Activated T-helper 17 cell treated with anti-CD3 and anti-CD28 coated beads, Interleukin-2, amount 50 U/mL, for 72 hours (primary cell): ENCODE results near the gene PLXNA3. TPM values are rescaled to one million over a fixed set of nuclear protein-coding genes. Genes with fewer than 3 reads are reported as not detected.
A peak's percentile ranks its signal among the peaks of the same experiment; 100 is the strongest.

Experiments
- ATAC-seq: fragments of 150-1000 bp; cut with Tn5 transposase; replicated peaks from 2 replicates; pipeline ENCODE4 v1.10.0; 2021; ENCODE audit warnings: mild to moderate bottlenecking, moderate library complexity
- H3K27ac Mint-ChIP-seq: one replicate; pipeline ENCODE4 v1.8.0; 2022; ENCODE audit warnings: mixed read lengths
- H3K27me3 Mint-ChIP-seq: one replicate; pipeline ENCODE4 v1.8.0; 2022; ENCODE audit warnings: mixed read lengths
- H3K36me3 Mint-ChIP-seq: one replicate; pipeline ENCODE4 v1.8.0; 2022; ENCODE audit warnings: low read depth, mild to moderate bottlenecking, mixed read lengths
- H3K4me1 Mint-ChIP-seq: one replicate; pipeline ENCODE4 v1.8.0; 2022; ENCODE audit warnings: mixed read lengths
- H3K4me3 Mint-ChIP-seq: one replicate; pipeline ENCODE4 v1.8.0; 2022; ENCODE audit warnings: mild to moderate bottlenecking, mixed read lengths
- H3K9me3 Mint-ChIP-seq: one replicate; pipeline ENCODE4 v1.8.0; 2022; ENCODE audit warnings: mixed read lengths
- total RNA-seq, 2 donors: library from RNA; stranded (reverse); gene quantifications; one replicate each; pipeline ENCODE4 v1.2.3, GENCODE V29; 2022

PLXNA3 gene
- total RNA-seq, 2 donors from 2014 or later = 63.2 to 67.8 TPM

- peaks cover 2% of the 10 kb centered on the region for H3K36me3 Mint-ChIP-seq
- H3K27ac Mint-ChIP-seq = peak overlapping the region; percentile 74
- ATAC-seq = no peak
- H3K27me3 Mint-ChIP-seq = no peaks in the 10 kb centered on the region
- peaks cover 9% of the 10 kb centered on the region for H3K4me1 Mint-ChIP-seq
- H3K4me3 Mint-ChIP-seq = no peak overlapping the region
- H3K9me3 Mint-ChIP-seq = no peaks in the 10 kb centered on the region
These were observed 67.8 kb downstream of the PLXNA3 start for GRCh38 chrX:154525606-154526490.

GRCh38 chrX:154526901-154527675, 69.0 kb downstream of the PLXNA3 start:
- peaks cover 9% of the 10 kb centered on the region for H3K4me1 Mint-ChIP-seq
- peaks cover 6% of the 10 kb centered on the region for H3K36me3 Mint-ChIP-seq
- peak; percentile 98 for ATAC-seq
- H3K27me3 Mint-ChIP-seq = no peaks in the 10 kb centered on the region
- no peaks in the 10 kb centered on the region for H3K9me3 Mint-ChIP-seq
- peak overlapping the region; percentile 58 for H3K27ac Mint-ChIP-seq
- H3K4me3 Mint-ChIP-seq = peak overlapping the region; percentile 26

Other genes with a start within 250 kb of the PLXNA3 start
- gene OPN1MW2, start 238.5 kb upstream of the PLXNA3 start, total RNA-seq = not detected
- gene OPN1MW3, start 200.7 kb upstream of the PLXNA3 start, total RNA-seq = not detected
- not detected for gene TEX28, start 163.2 kb upstream of the PLXNA3 start, total RNA-seq
- gene TKTL1, start 162.5 kb upstream of the PLXNA3 start, total RNA-seq = 1 to 10 TPM in 1 of 2 donors, under 1 TPM in 1; 0.54 to 2.1 TPM
- 1,000 to 10,000 TPM; 1,274 to 1,383 TPM for gene FLNA, start 83.6 kb upstream of the PLXNA3 start, total RNA-seq
- gene EMD, start 79.0 kb upstream of the PLXNA3 start, total RNA-seq = 10 to 100 TPM; 86.5 to 87.5 TPM
- gene RPL10, start 59.9 kb upstream of the PLXNA3 start, total RNA-seq = 1,000 to 10,000 TPM; 1,604 to 1,651 TPM
- gene DNASE1L1, start 49.0 kb upstream of the PLXNA3 start, total RNA-seq = 10 to 100 TPM; 13.9 to 16.7 TPM
- gene TAFAZZIN, start 46.7 kb upstream of the PLXNA3 start, total RNA-seq = 10 to 100 TPM; 39.3 to 40.8 TPM
- 10 to 100 TPM; 39.9 to 42.1 TPM for gene ATP6AP1, start 29.6 kb upstream of the PLXNA3 start, total RNA-seq
- gene GDI1, start 21.1 kb upstream of the PLXNA3 start, total RNA-seq = 100 to 1,000 TPM; 120 to 165 TPM
- 10 to 100 TPM; 49.3 to 71.4 TPM for gene FAM50A, start 14.1 kb upstream of the PLXNA3 start, total RNA-seq
- gene LAGE3, start 21.0 kb downstream of the PLXNA3 start, total RNA-seq = 10 to 100 TPM; 37.4 to 47.9 TPM
- 10 to 100 TPM; 37.2 to 53.4 TPM for gene UBL4A, start 28.3 kb downstream of the PLXNA3 start, total RNA-seq
- 10 to 100 TPM; 17.3 to 24.8 TPM for gene SLC10A3, start 32.3 kb downstream of the PLXNA3 start, total RNA-seq
- 10 to 100 TPM; 24.5 to 25.4 TPM for gene FAM3A, start 58.0 kb downstream of the PLXNA3 start, total RNA-seq
- 10 to 100 TPM; 48.1 to 78.3 TPM for gene G6PD, start 88.6 kb downstream of the PLXNA3 start, total RNA-seq
- 10 to 100 TPM; 26.1 to 39.6 TPM for gene IKBKG, start 89.3 kb downstream of the PLXNA3 start, total RNA-seq
- not detected for gene CTAG1A, start 126.9 kb downstream of the PLXNA3 start, total RNA-seq
- not detected for gene CTAG1B, start 161.0 kb downstream of the PLXNA3 start, total RNA-seq
- not detected for gene CTAG2, start 195.3 kb downstream of the PLXNA3 start, total RNA-seq